NCI-H1930 (cell line): ENCODE results near the gene BIK.
"Not testable (repeated sequence)": the region's sequence is repeated elsewhere in the genome, so short reads cannot be mapped to it uniquely, and the experiment has no call there.

Experiments
- DNase-seq, 2 experiments: peaks; one replicate each; lab custom pipeline; 2025; lab: John Stamatoyannopoulos, UW

Gene BIK, protein sequence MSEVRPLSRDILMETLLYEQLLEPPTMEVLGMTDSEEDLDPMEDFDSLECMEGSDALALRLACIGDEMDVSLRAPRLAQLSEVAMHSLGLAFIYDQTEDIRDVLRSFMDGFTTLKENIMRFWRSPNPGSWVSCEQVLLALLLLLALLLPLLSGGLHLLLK

DNA sequence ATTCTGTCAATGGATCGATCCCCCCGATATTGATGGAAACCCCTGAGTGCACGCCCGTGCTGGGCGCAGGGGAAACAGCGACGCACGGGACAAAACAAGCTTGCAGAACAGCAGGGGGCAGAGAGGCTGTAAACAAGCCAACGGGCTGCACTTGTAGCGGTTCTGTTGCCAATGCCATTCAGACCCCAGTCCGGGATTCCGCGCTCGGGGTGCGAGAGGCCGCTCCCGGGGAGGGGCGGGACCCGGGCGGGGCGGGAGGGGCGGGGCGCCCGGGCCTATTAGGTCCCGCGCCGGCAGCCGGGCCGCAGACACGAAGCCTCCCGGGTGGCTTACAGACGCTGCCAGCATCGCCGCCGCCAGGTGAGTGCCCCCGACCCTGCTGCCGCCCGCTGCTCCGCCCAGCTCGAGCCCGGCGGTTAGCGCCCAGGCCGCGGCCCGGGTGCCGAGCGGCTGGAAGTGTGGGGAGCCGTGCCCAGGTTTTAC, at the start of gene BIK:
Gene BIK, plus strand, starts transcription at position 307 of the 483 bp plus-strand sequence. CDS start 13,273 bp downstream, outside the sequence.
- peak in 1 of 2 experiments; percentile 22 for DNase-seq

DNA sequence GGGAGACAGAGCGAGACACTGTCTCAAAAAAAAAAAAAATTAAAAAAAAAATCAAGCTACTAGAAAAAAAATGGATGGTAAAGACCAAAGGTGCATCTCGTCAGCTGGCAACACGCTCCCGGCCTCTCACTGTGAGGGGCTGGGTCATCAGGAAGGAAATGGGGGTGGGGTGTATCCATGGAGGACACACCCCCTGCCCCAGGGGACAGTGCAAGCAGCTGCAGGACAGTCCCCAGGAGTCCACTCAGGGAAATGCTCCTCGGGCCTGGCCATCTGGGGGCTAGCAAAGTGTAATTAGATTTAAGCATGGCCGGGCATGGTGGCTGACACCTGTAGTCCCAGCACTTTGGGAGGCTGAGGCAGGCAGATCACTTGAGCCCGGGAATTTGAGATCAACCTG, 44.4 kb upstream of the BIK start:
- DNase-seq = no peak

DNA sequence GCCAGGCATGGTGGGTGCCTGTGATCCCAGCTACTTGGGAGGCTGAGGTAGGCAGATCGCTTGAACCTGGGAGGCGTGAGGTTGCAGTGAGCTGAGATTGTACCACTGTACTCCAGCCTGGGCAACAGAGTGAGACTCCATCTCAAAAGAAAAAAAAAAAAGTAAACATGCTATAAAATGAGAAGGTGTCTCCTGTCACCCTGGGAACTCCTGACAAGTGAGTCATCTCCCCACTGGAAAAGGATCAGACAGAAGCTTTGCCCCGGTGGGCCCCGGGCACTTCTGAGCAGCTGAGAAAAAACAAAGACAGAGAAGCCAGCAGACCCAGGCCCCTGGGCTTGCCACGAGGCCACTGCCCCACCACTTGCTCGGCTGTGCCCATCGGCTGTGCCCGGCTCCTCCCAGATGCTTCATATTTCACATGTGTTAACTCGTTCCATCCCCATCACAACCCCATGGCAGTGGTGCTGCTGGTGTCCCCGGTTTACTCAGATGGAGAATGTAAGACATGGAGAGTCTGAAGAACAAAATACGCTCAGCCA, 43.6 kb upstream of the BIK start:
- no peak for DNase-seq

DNA sequence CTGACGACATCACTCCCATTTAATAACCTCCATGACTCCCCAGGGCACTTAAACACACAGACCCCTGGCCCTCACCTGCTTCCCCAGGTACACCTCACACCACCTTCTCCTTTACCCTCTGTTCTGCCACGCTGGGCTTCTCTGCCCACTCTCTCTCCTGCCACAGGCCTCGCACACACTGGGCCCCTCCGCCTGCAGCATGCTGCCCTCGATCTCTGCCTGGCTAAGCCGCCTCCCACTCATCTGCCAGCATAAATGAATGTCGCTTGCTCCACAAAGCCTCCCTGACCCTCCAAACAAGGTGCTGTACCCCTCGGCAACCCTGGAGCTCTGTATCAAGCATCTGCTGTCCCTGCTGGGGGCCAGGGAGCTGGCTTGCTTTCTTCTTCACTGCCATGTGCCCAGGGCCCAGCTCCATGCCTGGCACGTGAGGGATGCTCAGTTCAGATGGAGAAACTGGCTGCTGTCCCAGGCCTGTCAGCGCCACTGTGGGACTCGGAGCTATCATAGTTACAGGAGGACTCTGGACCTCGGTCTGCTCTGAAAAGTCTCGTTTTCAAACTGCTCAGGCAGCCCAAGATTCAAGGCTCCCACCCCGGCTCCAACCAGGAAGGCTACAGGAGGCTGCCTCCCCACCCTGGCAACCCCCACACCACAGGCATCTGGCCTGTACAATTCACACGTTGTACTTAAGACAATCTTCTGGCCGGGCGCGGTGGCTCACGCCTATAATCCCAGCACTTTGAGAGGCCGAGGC, 33.3 kb upstream of the BIK start:
- no peak for DNase-seq

DNA sequence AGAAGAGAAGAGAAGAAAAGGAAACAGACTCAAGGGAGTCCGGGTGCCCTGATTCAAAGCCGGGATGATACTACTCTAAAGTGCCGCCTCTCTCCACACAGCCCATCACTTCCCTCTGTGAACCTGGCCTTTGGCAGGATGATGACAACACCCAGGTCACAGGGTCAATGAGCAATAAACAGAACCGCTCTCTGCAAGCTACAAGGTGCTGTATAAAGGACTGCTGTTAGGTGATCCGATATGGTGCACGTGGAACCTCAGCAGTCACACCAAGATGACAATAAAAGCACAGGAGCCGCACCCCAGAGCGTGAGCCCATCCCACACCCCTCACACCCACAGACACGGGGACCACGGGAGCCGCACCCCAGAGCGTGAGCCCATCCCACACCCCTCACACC, 32.0 kb upstream of the BIK start:
- DNase-seq = no peak

DNA sequence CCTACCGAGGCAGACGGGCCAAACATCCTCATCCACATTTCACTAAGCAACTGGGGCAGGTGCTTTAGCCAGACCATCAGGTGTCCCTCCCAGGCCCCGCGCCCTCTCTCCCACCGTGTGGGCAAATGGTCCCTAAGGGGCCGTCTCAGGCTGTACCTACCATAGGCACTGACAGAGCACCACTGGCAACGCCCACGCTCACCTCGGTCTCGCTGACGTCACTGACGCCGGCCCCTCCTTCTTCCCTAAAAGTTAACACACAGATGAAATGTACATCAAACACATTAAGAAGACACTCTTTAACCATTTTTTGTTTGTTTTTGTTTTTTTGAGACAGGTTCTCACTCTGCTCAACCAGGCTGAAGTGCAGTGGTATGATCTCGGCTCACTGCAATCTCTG, 30.8 kb upstream of the BIK start:
- no peak for DNase-seq

DNA sequence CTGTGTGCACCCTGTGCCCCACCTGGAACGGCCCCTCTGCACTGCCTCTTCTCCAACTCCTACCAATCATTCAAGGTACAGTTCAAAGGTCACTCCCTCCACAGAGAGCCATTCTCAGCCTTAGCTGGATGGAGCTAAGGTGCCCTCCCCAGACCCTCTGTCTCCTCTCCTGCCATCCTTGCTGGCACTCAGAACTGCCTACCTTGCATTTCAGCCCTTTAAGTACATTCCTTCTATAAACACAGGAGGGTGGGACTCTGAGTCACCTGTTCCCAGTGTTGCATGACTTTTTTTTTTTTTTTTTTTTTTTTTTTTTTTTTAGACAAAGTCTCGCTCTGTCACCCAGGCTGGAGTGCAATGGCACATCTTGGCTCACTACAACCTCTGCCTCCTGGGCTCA, 29.9 kb upstream of the BIK start:
- no peak for DNase-seq

- DNase-seq = no peak
Observed at GRCh38 chr22:43081968-43082367, 28.6 kb upstream of the BIK start.

DNA sequence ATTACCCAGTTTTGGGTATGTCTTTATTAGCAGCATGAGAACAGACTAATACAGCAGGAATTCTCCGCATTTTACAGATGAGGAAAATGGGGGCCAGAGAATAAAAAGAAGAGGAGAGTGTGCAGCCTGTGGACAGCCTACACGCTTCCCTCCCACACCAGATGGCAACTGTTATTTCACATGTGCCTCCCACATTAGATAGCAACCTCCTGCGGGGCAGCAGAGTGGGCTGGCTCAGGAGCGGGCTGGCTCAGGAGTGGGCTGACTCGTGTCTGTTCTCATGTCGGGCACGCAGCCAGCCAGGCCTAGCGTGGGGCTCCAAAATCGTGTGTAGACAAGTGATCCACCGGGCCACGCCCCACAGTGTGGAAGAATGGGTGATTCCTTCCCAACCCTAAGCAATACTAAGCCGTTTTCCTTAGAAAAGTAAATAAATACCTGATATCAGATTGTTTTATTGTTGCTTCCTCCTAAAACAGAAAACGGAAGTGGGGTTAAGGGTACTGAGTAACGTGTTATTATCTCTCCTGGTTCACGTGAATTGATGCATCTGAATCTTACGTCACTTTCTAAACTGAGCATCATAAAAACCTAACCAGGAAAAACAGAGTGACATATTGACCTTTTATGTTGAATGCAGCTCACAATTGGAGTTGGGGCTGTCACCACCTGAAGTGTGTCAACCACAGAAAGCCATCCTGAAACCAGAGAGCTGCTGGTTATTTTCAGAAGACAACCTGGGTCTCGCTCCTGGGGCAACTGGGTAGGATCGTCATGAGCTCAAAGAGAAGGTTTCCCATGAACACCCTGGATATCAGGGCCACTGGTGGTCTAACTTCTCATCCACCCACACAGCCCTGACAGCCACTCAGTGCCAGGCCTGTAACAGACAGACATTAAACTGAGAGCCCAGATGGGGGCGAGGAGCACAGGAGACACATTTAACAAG, 24.6 kb upstream of the BIK start:
- DNase-seq = no peak

DNA sequence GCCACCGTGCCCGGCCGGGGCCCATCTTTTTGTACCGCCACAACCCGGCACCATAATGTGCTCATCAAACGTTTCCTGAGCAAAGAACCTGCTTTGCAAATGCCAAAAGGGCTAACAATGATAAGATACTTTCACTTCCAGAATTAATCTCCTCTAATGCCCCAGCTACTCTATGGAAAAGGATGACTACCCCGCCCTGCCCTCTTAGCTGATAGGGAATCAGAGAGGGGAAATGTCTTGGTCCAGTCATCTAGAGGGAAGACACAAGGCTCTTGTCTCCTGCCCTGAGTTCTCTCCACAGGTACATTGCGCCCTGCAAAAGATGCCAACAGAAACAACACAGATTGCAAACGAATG, 21.9 kb upstream of the BIK start:
- no peak for DNase-seq

- DNase-seq = peak; percentile 82 to 83
Observed at GRCh38 chr22:43088984-43089717, 21.4 kb upstream of the BIK start, which contains the start of gene TTLL1. TSS of gene TTLL1 (minus strand) at chr22:43089391. CDS start at chr22:43075586, 13,805 bp downstream.

GRCh38 chr22:43090130-43090789, 20.3 kb upstream of the BIK start:
- DNase-seq = peak; percentile 35 to 58

DNA sequence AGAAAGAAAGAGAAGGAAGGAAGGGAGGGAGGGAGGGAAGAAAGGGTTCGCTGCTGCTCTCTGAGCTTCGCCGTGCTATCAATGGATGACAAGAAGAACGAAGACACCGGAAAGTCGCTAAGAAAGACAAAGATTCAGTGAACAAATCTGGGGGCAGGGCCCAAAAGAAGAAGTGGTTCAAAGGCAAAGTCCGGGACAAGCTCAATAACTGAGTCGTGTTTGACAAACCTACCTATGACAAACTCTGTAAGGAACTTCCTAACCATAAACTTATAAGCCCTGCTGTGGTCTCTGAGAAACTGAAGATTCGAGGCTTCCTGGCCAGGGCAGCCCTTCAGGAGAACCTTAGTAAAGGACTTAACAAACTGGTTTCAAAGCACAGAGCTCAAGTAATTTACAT, 18.5 kb upstream of the BIK start:
- no peak for DNase-seq

DNA sequence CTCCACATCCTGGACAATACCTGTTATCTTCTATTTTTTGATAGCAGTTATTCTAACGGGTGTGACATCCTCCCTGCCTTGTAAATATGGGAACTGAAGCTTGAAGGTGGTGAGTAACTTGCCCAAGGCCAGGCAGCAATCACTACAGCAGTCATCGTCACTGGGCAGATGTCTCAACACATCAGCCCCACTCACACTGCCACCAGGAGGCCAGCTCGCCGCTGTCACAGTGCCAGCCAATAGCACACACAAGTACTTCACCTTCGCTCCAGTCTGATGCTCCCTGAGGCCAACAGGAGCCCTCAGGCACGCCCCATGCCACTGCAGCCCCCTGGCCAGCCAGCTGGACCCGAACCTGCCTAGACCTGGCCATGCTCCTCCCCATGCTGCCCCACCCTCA, 16.5 kb upstream of the BIK start:
- no peak for DNase-seq

GRCh38 chr22:43094551-43094950, 16.0 kb upstream of the BIK start:
- DNase-seq = no peak

GRCh38 chr22:43096420-43096819, 14.1 kb upstream of the BIK start:
- DNase-seq = no peak

DNA sequence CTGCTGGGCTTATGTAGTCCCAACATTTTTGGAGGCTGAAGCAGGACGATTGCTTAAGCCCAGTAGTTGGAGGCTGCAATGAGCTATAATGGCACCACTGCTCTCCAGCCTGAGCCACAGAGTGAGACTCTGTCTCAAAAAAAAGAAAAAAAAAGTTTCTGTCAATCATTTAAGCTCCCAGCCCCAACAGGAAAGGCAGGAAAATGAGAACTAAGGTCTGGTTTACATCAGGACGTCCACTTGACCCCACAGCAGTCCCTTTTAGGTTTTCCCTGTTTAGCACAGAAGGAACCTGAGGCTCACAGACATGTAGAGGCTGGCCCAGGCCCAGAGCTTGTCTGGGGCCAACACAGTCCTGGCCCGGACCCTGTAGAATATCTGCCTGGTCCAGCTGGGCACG, 12.2 kb upstream of the BIK start:
- no peak for DNase-seq

GRCh38 chr22:43099095-43099494, 11.5 kb upstream of the BIK start:
- DNase-seq = no peak

GRCh38 chr22:43100225-43100624, 10.3 kb upstream of the BIK start:
- no peak for DNase-seq

- DNase-seq = no peak
Observed at GRCh38 chr22:43101306-43101705, 9.2 kb upstream of the BIK start.

DNA sequence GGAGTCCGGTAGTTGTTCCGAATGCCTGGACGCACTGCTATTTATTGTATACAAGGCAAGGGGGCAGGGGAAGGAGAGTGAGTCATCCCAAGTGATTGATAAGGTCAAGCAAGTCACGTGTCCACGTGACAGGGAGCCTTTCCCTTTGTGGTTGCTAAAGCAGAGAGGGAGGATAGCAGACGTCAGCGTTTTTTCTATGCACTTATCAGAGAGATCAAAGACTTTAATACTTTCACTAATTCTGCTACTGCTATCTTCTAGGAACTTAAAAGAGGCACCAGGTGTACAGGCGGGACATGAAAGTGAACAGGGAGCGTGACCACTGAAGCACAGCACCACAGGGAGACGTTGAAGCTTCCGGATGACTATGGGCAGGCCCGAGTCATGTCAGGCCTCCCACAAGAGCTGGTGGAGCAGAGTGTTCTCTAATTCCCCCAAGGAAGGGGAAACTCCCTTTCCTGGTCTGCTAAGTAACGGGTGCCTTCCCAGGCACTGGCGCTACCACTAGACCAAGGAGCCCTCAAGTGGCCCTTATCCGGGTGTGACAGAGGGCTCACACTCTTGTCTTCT, 6.4 kb upstream of the BIK start:
- DNase-seq = not testable (repeated sequence)
